Gastrocnemius medialis (tissue), 4 donors: ENCODE data around the gene VEGFC.

Experiments
- CTCF ChIP-seq, 5 experiments: fragments of 450-650 bp in 3 of 5; fragments of 200-600 bp in 2 of 5; sonication (generic) in 2 of 5; IDR thresholded peaks in 4 of 5; conservative IDR thresholded peaks in 1 of 5; 1 replicate in 4 of 5; 2 replicates in 1 of 5; pipeline ENCODE4 v1.5.1; 2016 to 2019; ENCODE audit warnings: antibody characterized with exemption in 5 of 5, mild to moderate bottlenecking in 3 of 5, moderate library complexity in 3 of 5
- POLR2A ChIP-seq, 2 donors: fragments of 450-650 bp; IDR thresholded peaks; one replicate each; pipeline ENCODE4 v1.6.1; 2017; ENCODE audit warnings: antibody characterized with exemption in 2 of 2, mild to moderate bottlenecking in 2 of 2, moderate library complexity in 2 of 2

GRCh38 chr4:176717237-176717636 lies 75.5 kb downstream of the VEGFC start:
- TF ChIP-seq CTCF (IDR thresholded peaks at IDR 0.05 in 4 of 5, conservative IDR thresholded peaks at IDR 0.05 in 1 of 5) (no peak), POLR2A (IDR thresholded peaks at IDR 0.05) (no peak)
